Activated CD4-positive, alpha-beta T cell treated with anti-CD3 and anti-CD28 coated beads for 48 hours (primary cell): ENCODE measurements around the gene BICC1.

Experiments
- DNase-seq: peaks from one replicate; pipeline ENCODE4 v3.0.0-alpha.2; 2020

BICC1 gene

DNA sequence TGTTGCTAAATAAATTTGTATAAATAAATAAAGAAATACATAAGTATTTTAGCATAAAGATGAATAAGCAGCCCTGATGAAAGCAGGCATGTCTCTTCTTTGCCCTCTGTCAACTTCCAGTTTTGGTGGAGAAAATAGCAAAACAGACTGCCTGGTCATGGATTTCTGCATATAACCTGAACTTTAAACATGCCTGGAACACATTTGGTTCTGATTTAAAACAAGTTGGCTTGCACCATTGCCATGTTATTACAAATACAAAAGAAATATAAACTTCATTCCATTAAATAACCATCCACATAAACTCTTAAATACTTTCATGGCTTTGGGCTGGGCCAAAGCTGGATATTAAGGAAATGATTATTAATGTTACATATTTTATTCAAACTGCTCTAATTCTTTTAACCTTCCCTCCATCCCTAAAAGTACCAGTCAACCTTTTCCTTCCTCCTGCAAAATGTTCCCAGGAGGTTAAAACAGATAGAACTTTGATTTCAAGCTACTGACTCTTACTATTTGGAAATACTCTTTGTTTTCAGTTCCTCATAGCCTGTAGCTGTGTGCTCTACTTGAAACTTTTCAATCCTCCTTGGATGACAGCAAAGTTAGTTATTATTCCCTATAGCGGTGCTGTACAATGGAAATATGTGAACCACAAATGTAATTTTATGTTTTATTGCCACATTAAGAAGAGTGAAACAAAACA lies 96.3 kb downstream of the BICC1 start:
- DNase-seq = no peak

DNA sequence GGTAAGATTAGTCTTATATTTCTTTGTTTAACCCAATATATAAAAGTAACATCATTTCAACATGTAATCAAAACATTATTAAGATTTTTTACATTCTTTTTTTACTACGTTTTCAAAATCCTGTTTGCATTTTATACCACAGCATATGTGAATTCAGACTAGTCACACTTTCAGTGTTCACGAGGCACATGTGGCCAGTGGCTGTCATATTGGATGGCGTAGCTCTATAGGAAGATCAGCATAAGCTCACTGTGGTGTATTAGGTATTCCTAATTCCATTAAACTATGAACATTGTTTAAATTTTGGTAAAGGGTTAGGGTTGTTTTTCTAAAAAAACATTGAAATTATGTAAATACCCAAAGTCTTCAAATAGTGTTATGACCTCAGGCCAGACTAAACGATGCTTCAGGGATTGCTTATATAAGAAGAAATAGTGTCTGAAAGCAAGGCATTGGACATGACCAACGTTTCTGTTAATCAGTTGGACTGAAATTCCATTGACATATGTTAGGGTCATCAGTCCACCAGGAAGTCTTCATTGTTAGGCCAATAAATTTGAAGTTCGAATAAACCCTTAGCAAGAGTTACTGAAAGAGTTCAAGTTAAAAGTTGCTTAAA lies 97.0 kb downstream of the BICC1 start:
- no peak for DNase-seq

DNA sequence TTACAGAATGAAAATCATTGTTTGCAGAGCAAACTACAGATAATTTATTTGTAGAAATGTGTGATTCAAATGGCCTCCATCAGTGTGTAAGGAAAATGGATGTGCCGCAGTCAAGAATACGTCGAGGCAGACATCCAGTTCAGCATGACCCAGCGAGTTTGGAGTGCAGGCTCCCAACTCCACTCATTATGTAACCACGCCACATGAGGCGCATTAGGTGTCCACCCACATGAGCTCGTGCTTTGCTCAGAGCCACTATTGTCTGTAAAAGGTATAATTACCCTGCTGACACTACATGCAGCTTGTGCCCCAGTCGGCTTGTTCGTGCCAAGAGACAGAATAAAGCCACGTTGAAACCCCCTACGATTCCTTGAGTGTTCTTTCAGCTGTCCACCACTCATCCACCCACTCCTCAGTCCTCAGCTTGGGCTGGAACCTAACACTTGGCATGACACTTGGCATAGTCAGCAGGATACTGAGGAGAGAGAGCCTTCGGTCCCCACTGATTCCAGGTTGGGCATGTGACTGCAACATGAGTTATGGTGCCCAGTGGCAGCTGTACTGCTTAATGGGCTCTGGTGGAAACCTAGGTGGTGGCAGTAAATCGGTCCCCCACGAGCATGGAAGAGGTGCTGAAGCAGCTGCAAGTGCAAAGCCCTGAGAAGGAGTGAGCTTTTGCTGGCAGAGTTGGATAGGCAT lies 102.7 kb downstream of the BICC1 start:
- no peak for DNase-seq

DNA sequence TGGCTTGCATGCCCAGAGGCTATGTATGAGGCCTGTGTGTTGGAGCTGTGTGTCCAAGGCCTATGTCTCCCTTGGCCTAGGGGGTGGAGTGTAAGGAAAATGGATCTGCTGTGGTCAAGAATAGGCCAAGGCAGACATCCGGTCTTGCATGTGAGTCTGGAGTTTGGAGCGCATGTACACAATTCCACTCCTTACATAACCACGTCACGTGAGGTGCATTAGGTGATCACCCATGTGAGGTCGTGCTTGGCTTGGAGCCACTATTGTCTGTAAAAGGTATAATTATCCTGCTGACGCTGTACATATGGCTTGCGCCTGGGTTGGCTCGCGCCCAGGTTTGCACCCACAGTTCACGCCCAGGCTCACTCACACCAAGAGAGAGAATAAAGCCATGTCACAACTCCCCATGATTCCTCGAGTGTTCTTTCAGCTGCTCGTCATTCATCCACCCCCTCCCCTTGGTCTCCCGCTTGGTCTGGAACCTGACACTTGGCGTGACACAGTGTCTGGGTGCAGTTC lies 105.5 kb downstream of the BICC1 start:
- no peak for DNase-seq

DNA sequence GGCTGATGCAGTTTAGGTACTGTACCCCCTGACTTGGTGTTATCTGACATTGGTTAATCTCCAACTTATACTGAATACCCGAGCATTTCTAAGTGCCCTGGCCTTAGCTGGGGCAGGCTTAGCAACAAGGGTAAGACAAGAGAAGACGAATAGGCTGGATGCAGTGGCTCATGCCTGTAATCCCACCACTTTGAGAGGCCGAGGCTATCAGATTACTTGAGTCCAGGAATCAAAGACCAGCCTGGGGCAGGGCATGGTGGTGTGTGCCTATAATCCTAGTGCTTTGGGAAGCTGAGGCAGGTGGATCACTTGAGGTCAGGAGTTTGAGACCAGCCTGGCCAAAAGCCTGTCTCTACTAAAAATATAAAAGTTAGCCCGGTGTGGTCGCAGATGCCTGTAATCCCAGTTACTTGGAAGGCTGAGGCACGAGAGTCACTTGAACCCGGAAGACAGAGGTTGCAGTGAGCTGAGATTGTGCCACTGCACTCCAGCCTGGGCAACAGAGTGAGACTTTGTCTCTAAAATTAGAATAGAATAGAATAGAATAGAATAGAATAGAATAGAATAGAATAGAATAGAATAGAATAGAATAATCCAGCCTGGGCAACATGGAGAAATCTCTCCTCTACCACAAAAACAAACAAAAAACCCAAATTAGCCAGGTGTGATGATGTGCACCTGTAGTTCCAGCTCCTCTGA lies 108.9 kb downstream of the BICC1 start:
- no peak for DNase-seq

DNA sequence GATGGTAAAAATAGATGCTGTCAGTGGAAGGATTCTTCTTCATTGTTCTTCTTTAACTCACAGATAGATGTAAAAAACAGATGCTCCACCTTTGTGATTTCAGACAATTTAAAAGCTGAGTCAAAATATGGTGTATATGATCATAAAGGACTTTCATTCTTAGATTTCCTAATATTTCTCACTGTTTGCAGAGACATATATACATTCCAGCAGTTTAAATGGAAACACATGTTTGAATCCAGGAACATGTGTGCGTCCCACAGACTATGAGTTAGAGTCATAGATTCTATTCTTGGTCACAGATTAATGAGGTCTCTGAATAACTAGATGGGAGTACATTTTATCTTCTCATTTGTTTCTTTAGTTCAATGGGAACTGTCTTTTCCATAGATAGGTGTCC lies 109.6 kb downstream of the BICC1 start:
- DNase-seq = no peak

DNA sequence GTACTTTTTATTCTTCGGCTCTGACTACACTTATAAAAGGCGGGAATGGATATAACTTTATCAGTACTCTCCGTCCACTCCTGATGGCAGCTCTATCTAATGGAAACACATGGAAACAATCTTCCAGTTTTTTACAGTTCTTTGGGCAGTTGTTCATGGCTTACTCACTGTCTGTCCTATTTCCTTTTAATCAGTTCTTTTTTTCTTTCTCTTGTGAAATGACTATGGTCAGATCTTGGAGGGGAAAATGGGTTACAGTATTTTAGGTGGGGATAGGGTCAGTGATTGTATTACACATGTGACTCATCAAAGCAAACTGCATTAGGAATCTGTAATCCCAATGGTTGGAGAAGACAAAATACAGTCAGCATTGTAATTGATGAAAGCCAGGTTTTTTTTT lies 112.4 kb downstream of the BICC1 start:
- DNase-seq = no peak

DNA sequence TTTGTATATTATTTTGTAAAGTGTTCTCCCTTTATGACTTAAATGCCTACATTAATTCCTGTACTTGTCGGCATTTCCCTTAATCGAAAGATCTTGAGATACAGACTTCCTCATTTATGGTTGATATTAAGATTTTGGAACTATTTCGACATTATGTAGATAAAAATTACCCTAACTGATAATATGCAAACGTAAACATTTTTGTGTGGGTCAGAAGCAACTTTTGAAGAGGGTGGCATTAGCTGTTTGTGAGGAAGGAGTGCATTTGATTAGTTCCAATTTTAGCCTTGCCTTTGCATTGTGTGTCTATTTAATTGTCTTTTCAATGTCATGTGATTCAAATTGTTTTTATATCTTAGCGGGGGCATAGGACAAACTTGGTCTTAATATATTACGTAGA lies 114.7 kb downstream of the BICC1 start:
- DNase-seq = no peak

DNA sequence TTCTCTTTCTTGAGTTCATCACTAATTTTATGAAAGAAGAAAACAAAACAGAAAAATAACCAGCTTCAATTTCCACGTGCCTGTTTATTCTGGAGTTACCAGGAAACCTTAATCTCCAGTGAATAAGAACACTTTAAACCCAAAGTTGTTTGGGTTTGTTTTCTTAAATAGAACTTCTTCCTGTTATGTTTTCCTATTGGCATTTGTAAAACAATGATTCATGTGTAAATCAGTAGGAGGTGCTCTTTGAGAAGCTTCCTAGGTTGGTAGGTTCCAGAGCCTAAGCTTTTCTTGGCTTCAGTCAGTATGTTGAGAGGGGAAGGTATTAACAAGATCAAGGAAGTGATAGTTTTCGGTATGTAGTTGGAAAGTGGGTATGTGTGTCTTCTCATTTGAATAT lies 119.0 kb downstream of the BICC1 start:
- DNase-seq = no peak

DNA sequence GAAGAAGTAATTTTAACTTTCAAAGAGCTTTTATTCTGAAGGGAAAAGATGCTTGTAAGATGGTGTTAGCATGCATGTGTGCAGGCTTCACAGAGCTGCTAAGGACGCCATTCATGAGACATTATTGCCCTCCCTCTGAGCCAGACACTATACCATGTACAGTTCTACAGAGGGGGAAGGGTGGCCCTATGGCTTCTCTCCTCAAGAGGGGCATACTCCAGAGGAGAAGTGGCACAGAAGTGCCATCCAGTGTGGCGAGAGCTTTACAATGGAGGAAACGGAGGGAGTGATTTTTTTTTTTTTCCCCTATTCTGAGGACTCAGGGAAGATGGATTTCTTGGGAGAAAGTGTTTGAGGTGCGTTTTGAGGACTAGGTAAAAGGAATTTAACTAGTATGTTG lies 119.5 kb downstream of the BICC1 start:
- no peak for DNase-seq

DNA sequence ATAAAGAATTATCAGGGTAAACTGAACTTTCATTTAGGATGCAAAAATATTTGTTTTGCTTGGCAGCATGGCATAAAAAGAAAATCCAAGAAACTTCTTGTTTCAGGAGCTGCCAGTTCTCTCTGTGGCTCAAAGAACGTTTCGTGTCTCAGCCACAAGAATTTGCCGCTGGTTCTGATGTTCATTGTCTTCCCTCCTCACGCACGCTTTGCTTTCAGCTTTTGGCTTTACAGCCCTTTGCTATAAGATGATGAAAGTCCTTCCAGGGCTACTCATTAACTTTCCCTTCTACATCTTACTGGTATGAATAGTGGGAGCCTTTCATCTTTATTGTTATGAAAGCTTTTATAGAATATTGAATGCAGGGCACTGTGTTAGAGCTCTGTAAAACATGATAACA lies 124.7 kb downstream of the BICC1 start:
- DNase-seq = no peak

DNA sequence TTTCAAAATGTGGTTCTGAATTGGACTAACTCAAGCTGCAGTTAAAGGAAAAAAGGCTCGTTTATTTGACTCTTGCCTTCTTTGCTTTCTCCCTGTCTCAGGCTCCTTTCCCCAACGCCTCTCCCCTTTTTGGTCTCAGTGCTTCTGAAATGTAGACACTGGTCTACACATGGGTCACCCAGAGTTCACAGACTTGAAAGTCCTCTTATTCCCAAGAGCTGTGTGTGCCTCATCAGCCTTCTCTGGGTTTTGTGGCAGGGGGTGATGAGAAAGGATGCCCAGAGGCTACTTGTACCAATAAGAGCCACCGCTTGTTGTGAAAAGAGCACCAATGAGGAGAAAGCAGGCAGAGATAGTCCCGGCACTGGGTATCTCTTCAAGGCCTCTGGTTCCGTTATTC lies 125.7 kb downstream of the BICC1 start:
- no peak for DNase-seq

DNA sequence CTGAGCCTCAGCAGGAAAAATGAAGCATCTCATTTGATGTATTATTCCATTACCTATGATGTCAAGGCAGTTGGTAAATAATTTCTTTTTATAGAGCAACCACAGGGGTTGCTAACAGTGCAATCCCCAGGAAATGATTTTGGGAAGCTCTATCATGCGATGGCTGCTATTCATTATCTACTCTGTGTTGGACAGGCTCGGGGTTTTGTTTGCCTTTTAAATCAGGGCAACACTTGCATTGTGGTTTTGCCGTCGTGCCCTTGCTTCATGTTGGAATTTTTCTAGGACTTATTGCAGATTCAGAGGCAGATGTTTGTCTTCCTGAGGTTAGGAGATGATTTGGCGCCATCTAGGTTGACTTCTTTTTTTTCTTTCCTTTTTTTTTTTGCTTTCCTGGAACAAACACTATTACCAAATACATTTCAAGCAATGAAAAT lies 128.4 kb downstream of the BICC1 start:
- DNase-seq = no peak

DNA sequence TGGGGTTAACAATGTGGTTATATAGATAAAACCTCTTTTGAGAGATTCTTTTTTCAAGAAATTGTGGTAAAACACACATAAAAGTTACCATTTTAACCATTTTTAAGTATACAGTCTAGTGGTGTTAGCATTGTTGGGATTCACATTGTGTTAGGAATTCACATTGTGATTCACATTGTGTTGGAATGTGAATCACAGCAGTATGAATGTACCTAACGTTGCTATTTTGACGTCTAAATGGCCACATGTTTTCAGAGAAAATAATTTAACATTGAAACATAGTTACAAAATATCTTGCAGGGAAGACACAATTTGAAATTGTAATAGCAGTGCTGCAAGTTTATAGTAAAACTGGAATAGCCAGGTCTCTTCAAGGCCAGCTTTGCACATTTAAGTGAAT lies 129.0 kb downstream of the BICC1 start:
- DNase-seq = no peak

DNA sequence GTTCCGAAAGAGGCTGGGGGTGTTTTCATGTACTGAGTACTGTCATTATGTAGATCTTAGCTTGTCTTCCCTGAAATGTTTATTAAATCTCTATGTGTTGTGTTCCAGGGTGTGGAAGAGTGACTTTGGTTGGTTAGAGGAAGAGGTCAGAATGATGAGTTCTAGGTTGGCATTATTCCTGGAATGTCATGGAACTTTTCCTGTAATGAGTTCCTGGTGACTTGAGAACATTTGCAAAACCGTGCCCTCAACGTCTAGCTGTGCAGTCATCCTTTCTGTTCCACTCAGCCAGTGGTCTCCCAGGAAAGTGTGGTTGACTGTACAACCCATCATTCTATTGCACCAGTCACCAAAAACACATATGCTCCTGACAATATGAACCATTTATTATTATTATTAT lies 129.6 kb downstream of the BICC1 start:
- no peak for DNase-seq

DNA sequence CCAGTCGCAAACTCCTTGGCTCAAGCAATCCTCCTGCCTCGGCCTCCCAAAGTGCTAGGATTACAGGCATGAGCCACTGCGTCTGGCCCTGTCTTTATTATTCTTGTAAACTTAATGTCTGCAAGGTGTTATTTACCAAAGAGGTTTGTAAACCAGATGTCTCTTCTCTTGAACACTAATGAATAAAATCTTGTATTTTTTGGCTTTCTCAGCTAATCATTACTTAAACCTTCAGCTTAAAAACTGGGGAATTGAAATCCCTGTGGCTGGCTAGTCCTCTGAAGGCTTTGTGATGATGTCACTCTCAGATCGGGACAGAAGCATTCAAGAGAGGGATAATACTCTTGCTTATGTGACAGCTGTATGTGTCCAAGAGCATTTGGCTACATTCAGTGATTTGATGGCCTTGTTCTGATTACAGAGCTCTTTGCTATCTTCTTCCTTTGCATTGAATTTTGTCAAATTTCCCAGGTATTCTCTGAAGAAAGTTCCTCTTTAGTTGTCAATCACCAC lies 130.3 kb downstream of the BICC1 start:
- no peak for DNase-seq

DNA sequence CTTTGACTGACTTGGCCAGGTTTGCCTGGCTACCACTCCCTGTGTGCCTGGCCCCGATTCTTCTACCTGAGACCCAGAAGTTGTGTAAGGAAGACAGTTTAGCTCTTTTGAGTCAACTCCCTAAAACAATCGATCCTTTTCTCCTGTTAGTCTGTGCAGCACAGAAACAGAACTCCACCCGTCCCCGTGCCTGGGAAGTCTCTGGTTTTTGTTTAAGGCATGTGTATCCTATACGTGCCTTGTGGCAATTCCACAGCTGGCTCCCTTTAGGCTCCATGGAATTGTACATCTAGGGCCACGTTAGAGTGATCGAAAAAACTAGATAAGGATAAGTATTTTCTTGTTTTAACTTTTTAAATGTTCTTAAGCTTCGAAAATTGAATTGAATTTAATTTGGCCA lies 131.6 kb downstream of the BICC1 start:
- no peak for DNase-seq

DNA sequence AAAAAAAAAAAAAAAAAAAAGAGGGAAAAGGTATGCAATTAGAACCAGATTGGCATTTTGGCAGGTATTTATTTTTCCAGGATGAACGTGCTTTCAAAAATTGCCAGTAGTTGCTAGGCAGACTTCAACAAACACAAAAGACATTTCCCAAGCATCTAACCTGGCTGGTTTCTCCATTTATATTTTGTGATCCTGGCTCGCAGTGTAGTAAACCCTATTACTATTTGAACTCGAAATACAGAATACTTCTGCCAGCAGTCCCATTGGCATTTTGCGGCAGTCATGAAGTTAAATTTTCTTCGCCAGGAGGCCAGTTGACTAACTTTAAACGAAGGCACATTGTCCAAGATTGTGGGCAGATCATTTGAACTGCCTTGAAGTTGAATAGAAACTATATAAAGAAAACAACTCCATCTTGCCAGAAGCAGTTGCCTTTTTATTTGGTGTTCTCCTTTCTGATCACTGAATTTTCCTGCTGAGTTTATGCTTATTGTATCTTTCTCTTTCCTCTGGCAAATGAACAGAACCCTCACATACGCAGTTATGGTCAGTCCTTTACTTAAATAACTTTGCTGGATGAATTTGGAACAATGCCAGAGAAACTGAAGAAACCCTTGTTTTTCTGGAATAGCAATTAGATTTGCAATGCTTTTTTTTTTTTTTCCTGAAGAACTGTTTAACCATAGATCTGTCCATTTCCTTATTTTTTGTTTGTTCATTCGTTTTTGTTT lies 132.9 kb downstream of the BICC1 start:
- no peak for DNase-seq

DNA sequence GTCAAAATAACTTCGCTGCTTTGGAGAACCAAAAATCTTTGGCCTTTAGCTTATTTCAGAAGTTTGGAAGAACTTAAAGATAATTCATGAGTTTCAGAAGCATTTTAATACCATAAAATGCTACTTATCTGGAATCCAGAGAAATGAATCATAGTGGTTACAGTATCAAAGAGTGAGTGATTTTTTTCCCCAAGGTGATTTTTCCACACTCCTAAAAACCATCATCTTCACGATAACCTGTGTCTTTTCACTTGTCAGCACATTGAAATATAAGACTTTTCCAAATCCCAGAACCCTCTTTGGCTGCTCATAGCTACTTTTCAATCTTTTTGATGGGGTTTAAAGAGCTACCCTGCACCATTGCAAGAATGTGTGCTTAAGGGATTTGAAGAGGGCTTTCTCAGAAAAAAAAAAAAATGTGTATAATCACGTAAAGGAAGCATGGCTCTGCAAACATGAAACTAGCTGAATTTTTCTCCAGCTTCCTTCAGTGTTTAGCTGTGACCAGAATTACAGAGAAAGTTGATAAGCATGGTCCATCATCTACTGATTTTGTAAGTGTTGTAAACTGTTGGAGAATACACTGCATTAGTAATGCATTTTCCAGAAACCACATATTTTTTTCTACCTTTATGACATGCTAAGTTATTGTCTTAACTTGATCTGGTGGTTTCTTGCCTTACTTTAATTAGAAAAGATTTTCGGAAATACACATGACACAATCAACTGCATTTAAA lies 134.9 kb downstream of the BICC1 start:
- no peak for DNase-seq

DNA sequence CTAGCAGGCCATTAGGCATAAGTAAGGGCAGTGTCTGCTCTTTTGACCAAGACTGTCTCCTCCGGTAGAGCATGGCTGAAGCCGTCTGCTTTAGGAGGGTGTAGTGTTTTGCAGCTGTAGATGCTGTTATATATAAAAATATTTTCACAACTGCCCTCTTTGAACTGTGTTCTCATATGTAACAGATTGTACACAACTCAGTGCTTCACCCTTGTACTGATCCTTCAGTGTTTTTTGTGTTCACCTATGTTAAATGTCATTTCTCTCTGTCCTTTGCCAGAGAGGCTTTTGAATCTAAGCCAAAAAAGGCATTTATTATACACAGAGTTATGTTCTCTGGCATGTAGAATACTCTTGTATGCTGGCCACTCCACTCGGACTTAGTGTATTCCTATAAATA lies 135.5 kb downstream of the BICC1 start:
- no peak for DNase-seq

DNA sequence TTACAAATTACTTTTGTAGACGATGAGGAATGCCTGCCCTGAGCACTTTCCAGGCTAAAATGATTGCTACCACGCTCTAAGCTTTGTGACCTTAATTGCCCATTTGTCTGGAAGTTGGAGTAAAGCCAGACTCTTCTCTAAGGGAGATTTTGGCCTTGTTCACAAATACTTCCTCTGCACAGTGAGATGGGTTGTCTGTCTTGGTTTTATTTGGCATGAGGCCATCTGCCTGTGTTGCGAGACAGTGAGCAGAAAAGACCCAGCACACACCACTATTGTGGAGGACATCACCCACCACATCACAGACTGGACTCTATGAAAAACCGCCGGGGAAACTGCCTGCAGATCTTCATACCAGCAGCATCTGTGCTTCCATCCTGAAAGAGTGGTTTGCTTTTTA lies 138.4 kb downstream of the BICC1 start:
- DNase-seq = no peak

DNA sequence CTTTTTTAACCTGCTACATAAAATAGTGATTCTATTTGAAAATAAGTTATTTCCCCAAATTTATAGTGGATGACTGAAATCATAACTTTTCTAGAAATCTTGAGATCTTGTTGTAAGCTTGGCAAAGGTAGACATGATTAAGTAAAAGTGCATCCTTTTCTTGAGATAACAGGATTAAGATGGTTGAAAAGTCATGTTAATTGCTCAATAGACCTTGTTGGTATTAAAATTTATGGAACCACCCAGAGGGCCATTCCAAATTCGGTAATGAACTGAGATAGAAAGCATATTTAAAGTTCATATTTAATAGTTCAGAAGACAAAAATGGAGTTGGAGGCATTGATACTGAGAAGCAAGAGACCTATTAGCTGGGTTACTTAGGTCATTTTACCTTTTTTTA lies 139.1 kb downstream of the BICC1 start:
- no peak for DNase-seq
